SH-SY5Y (cell line): Measurements from ENCODE around the gene PIP4K2A.

Experiments
- GATA2 ChIP-seq: IDR thresholded peaks from 2 replicates; pipeline ENCODE4 v1.6.1; 2011; ENCODE audit warnings: mild to moderate bottlenecking, low read depth, low read length
- GATA3 ChIP-seq: IDR thresholded peaks from 2 replicates; pipeline ENCODE4 v1.6.1; 2011; ENCODE audit warnings: low read depth, mild to moderate bottlenecking, low read length, moderate library complexity

DNA sequence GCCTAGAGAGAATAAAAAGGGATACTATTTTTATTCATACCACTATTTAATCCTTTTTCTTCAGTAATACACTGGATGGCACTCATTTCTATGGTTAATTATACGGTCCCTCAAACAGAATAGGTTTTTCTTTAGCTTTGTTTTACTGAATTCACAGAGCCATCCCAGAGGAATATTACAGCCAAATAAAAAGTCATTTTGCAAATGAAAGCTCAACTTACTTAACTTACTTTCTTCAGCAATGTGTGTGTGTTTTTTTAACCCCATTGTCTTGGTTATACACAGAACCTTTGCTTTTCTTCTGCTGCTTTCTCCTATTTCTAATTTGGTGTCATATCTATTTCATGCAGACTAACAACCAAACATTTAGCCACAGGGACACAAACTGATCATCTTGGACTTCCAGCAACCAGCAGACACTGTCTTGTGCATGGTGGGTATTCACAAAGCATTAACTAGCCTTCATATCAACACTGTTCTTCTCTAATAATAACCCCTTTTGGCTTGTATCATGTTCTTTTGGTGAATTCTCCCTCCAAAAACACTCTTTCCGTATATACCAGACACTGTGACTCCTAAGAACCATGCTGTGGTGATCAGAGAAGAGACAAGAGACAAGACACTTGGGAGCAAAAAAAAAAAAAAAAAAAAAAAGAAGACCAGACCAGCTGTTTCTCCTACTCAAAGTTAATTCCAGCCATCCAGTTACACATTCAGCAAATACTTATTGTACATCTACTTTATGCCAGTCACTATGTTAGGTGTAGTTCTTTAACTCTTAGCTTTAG is 40.4 kb downstream of the PIP4K2A start:
- TF ChIP-seq GATA3 (no peak), GATA2 (no peak)
